HepG2 (cell line): ENCODE measurements around the gene MFSD11. TPM values are rescaled to one million over a fixed set of nuclear protein-coding genes. Genes with fewer than 3 reads are reported as not detected.
A peak's percentile ranks its signal among the peaks of the same experiment; 100 is the strongest.

Source experiments
- AGO1 ChIP-seq: fragments of 200-400 bp; formaldehyde crosslinking; IDR thresholded peaks from 2 replicates; pipeline ENCODE4 v1.6.1; 2017; ENCODE audit warnings: mild to moderate bottlenecking, low read depth, low read length, moderate library complexity; ENCODE audit not compliant: poor library complexity, severe bottlenecking
- AKAP8 ChIP-seq: sonication (generic); formaldehyde crosslinking; IDR thresholded peaks from 2 replicates; pipeline ENCODE4 v1.5.1; 2020; ENCODE audit warnings: mild to moderate bottlenecking, missing genetic modification reagents
- ARNTL ChIP-seq: sonication (generic); formaldehyde crosslinking; IDR thresholded peaks from 2 replicates; pipeline ENCODE4 v1.4.0; 2020; ENCODE audit warnings: mild to moderate bottlenecking, missing genetic modification reagents
- ATF5 ChIP-seq: sonication (generic); formaldehyde crosslinking; IDR thresholded peaks from 2 replicates; pipeline ENCODE4 v1.4.0; 2020; ENCODE audit warnings: mild to moderate bottlenecking, low read depth, missing genetic modification reagents
- EEA1 ChIP-seq: sonication (generic); formaldehyde crosslinking; IDR thresholded peaks from 2 replicates; pipeline ENCODE4 v1.5.1; 2020; ENCODE audit warnings: mild to moderate bottlenecking, missing genetic modification reagents, borderline replicate concordance
- FOXO1 ChIP-seq: sonication (generic); formaldehyde crosslinking; IDR thresholded peaks from 2 replicates; pipeline ENCODE4 v1.4.0; 2020; ENCODE audit warnings: missing genetic modification reagents
- HNF4A ChIP-seq: sonication (generic); formaldehyde crosslinking; IDR thresholded peaks from 2 replicates; pipeline ENCODE4 v1.4.0; 2020; ENCODE audit warnings: missing genetic modification reagents
- HOXA9 ChIP-seq: sonication (generic); formaldehyde crosslinking; IDR thresholded peaks from 2 replicates; pipeline ENCODE4 v1.8.1; 2022; ENCODE audit warnings: missing genetic modification reagents, mild to moderate bottlenecking, moderate library complexity, borderline replicate concordance
- IKZF5 ChIP-seq: IDR thresholded peaks from 2 replicates; pipeline ENCODE4 v1.6.1; 2018; ENCODE audit warnings: missing genetic modification reagents, mild to moderate bottlenecking, missing compliant biosample characterization
- JDP2 ChIP-seq: sonication (generic); formaldehyde crosslinking; IDR thresholded peaks from 2 replicates; pipeline ENCODE4 v1.8.1; 2022; ENCODE audit warnings: missing genetic modification reagents, borderline replicate concordance
- KDM2A ChIP-seq: sonication (generic); formaldehyde crosslinking; IDR thresholded peaks from 2 replicates; pipeline ENCODE4 v1.4.0; 2020; ENCODE audit warnings: low read depth, missing genetic modification reagents, borderline replicate concordance
- NR0B2 ChIP-seq: sonication (generic); formaldehyde crosslinking; IDR thresholded peaks from 2 replicates; pipeline ENCODE4 v1.4.0; 2020; ENCODE audit warnings: mild to moderate bottlenecking, missing genetic modification reagents
- NR2F6 ChIP-seq, 2 experiments: IDR thresholded peaks; 2 replicates each; pipeline ENCODE4 v1.6.1; 2016; ENCODE audit warnings: antibody characterized with exemption in 1 of 2, mild to moderate bottlenecking in 1 of 2
- NR3C1 ChIP-seq: sonication (generic); formaldehyde crosslinking; IDR thresholded peaks from 2 replicates; pipeline ENCODE4 v1.4.0; 2020; ENCODE audit warnings: missing genetic modification reagents
- PTBP1 ChIP-seq: fragments of 200-400 bp; formaldehyde crosslinking; IDR thresholded peaks from 2 replicates; pipeline ENCODE4 v1.6.1; 2018; ENCODE audit warnings: low read length, low read depth; ENCODE audit not compliant: poor library complexity, severe bottlenecking
- REPIN1 ChIP-seq: sonication (generic); formaldehyde crosslinking; IDR thresholded peaks from 2 replicates; pipeline ENCODE4 v1.8.0; 2022; ENCODE audit warnings: missing genetic modification reagents, low read depth, mild to moderate bottlenecking, borderline replicate concordance
- SRSF9 ChIP-seq: fragments of 200-400 bp; formaldehyde crosslinking; IDR thresholded peaks from 2 replicates; pipeline ENCODE4 v1.6.1; 2018; ENCODE audit warnings: borderline replicate concordance, mild to moderate bottlenecking, low read depth, low read length; ENCODE audit not compliant: insufficient read depth, poor library complexity, severe bottlenecking
- STAT5B ChIP-seq: sonication (generic); formaldehyde crosslinking; IDR thresholded peaks from 2 replicates; pipeline ENCODE4 v1.4.0; 2020; ENCODE audit warnings: missing genetic modification reagents
- SYNCRIP ChIP-seq: fragments of 200-400 bp; formaldehyde crosslinking; IDR thresholded peaks from 2 replicates; pipeline ENCODE4 v1.6.1; 2018; ENCODE audit warnings: mild to moderate bottlenecking, low read depth, low read length; ENCODE audit not compliant: insufficient read depth
- XRCC5 ChIP-seq: fragments of 200-400 bp; formaldehyde crosslinking; optimal IDR thresholded peaks from 2 replicates; pipeline ENCODE3; 2017; ENCODE audit warnings: mild to moderate bottlenecking, low read length
- YEATS4 ChIP-seq: sonication (generic); formaldehyde crosslinking; IDR thresholded peaks from 2 replicates; pipeline ENCODE4 v1.4.0; 2020; ENCODE audit warnings: missing genetic modification reagents, borderline replicate concordance
- ZFAT ChIP-seq: sonication (generic); formaldehyde crosslinking; conservative IDR thresholded peaks from 2 replicates; pipeline ENCODE4 v1.8.1; 2023; ENCODE audit warnings: missing genetic modification reagents, inconsistent platforms
- ZNF367 ChIP-seq: sonication (generic); formaldehyde crosslinking; IDR thresholded peaks from 2 replicates; pipeline ENCODE4 v1.4.0; 2020; ENCODE audit warnings: missing genetic modification reagents, borderline replicate concordance
- ZNF547 ChIP-seq: sonication (generic); formaldehyde crosslinking; IDR thresholded peaks from 2 replicates; pipeline ENCODE4 v1.5.1; 2020; ENCODE audit warnings: mild to moderate bottlenecking, missing genetic modification reagents
- ZNF614 ChIP-seq: IDR thresholded peaks from 2 replicates; pipeline ENCODE4 v1.6.1; 2018; ENCODE audit warnings: missing biosample characterization, missing genetic modification reagents, inconsistent platforms, borderline replicate concordance
- ZNF761 ChIP-seq: sonication (generic); formaldehyde crosslinking; conservative IDR thresholded peaks from 2 replicates; pipeline ENCODE4 v1.4.0; 2020; ENCODE audit warnings: mild to moderate bottlenecking, missing genetic modification reagents
- ZNF772 ChIP-seq: sonication (generic); formaldehyde crosslinking; IDR thresholded peaks from 2 replicates; pipeline ENCODE4 v1.5.0; 2020; ENCODE audit warnings: mild to moderate bottlenecking, missing genetic modification reagents
- ZNF781 ChIP-seq: sonication (generic); formaldehyde crosslinking; IDR thresholded peaks from 2 replicates; pipeline ENCODE4 v1.5.1; 2020; ENCODE audit warnings: borderline replicate concordance, mild to moderate bottlenecking, missing genetic modification reagents; ENCODE audit errors: not compliant biosample characterization
- polyA plus RNA-seq, 8 experiments: library from polyadenylated mRNA; depleted of rRNA in 3 of 8; stranded (reverse) in 7 of 8; unstranded in 1 of 8; fragments of >200 nt; fragmentation: Illumina TruSeq in 4 of 8; extraction: Trizol in 4 of 8; gene quantifications; 2 replicates each; pipeline versions ENCODE4 v1.2.1 to v1.2.3, GENCODE V29; 2011 to 2016; ENCODE audit warnings: low read depth in 4 of 8, missing spikeins in 1 of 8, mixed read lengths in 1 of 8; ENCODE audit not compliant: insufficient read depth in 1 of 8
- total RNA-seq, 5 experiments: library from RNA; depleted of rRNA; stranded (reverse); fragments of >200 nt; fragmentation: Illumina TruSeq; extraction: Trizol; gene quantifications; 2 replicates each; pipeline ENCODE4 v1.2.3, GENCODE V29; 2016; ENCODE audit warnings: low read depth in 1 of 5

MFSD11 gene
- total and polyA plus RNA-seq, 2 of the 13 experiments (the other 11 are each of a cell fraction or from before 2014, with no cell fraction given): 26.1 to 36.3 TPM

- TF ChIP-seq ZNF547 (CRISPR knock-in tag): no peak
- peak; percentile 95 for TF ChIP-seq IKZF5 (CRISPR knock-in tag)
- TF ChIP-seq NR2F6 (IDR thresholded peaks at IDR 0.05): peak; percentile 76
- peak; percentile 85 for TF ChIP-seq NR2F6 (CRISPR knock-in tag; IDR thresholded peaks at IDR 0.05)
- TF ChIP-seq AGO1: no peak
- TF ChIP-seq ZFAT (CRISPR knock-in tag): no peak
- peak; percentile 35; the same call in 1 of the 2 replicates for TF ChIP-seq ARNTL (CRISPR knock-in tag)
- TF ChIP-seq ZNF761 (CRISPR knock-in tag): no peak
- peak; percentile 90; the same call in 1 of the 2 replicates for TF ChIP-seq FOXO1 (CRISPR knock-in tag)
- no peak for TF ChIP-seq SYNCRIP
- no peak for TF ChIP-seq SRSF9
- no peak for TF ChIP-seq NR3C1 (CRISPR knock-in tag)
- peak; percentile 90 for TF ChIP-seq HNF4A (CRISPR knock-in tag)
- TF ChIP-seq ZNF614: peak; percentile 91
- TF ChIP-seq KDM2A: no peak
- TF ChIP-seq XRCC5: no peak
- TF ChIP-seq YEATS4 (CRISPR knock-in tag): peak; percentile 53; the same call in 1 of the 2 replicates
- no peak for TF ChIP-seq HOXA9 (CRISPR knock-in tag)
- TF ChIP-seq REPIN1 (CRISPR knock-in tag): no peak
- no peak for TF ChIP-seq ATF5 (CRISPR knock-in tag)
- TF ChIP-seq EEA1 (CRISPR knock-in tag): peak; percentile 82; the same call in 1 of the 2 replicates
- TF ChIP-seq STAT5B (CRISPR knock-in tag): no peak
- no peak for TF ChIP-seq ZNF367 (CRISPR knock-in tag)
- TF ChIP-seq ZNF772: peak; percentile 61; the same call in 1 of the 2 replicates
- TF ChIP-seq AKAP8: peak; percentile 86; the same call in 1 of the 2 replicates
- TF ChIP-seq ZNF781: no peak
- no peak for TF ChIP-seq JDP2 (CRISPR knock-in tag)
- TF ChIP-seq PTBP1: no peak
- TF ChIP-seq NR0B2 (CRISPR knock-in tag): no peak
These were observed 46.3 kb upstream of the MFSD11 start (continued) for GRCh38 chr17:76691379-76692191.
